ENCODE results near the gene B4GALT6. TPM values are rescaled to one million over a fixed set of nuclear protein-coding genes. Genes with fewer than 3 reads are reported as not detected.

The B4GALT6 gene
- total RNA-seq, 2 donors from 2014 or later: 3.4 to 5.6 TPM

- H3K27ac ChIP-seq: no peak overlapping the region
- H3K9me3 ChIP-seq: no peaks in the 10 kb centered on the region
- no peak for TF ChIP-seq CTCF (IDR thresholded peaks at IDR 0.05)
- H3K4me1 ChIP-seq: peaks cover 0 to 6% of the 10 kb centered on the region in 2 donors
- H3K36me3 ChIP-seq: no peaks in the 10 kb centered on the region
- DNase-seq (ENCODE audit: low spot score): no peak
- H3K4me3 ChIP-seq: no peak overlapping the region
- no peaks in the 10 kb centered on the region for H3K27me3 ChIP-seq
These were observed 2.9 kb upstream of the B4GALT6 start for GRCh38 chr18:31686986-31687928.

- TF ChIP-seq CTCF (IDR thresholded peaks at IDR 0.05): no peak
- Histone ChIP-seq H3K27ac (no peak overlapping the region), H3K9me3 (no peaks in the 10 kb centered on the region), H3K36me3 (no peaks in the 10 kb centered on the region), H3K4me3 (no peak overlapping the region), H3K27me3 (no peaks in the 10 kb centered on the region), H3K4me1 (peaks cover 0 to 6% of the 10 kb centered on the region in 2 donors)
- DNase-seq (ENCODE audit: low spot score): no peak
These were observed 2.2 kb upstream of the B4GALT6 start for GRCh38 chr18:31686572-31686971.

GRCh38 chr18:31685097-31686082 is 1.0 kb upstream of the B4GALT6 start:
- no peaks in the 10 kb centered on the region for H3K27me3 ChIP-seq
- DNase-seq (ENCODE audit: low spot score): no peak
- peaks cover 0 to 6% of the 10 kb centered on the region in 2 donors for H3K4me1 ChIP-seq
- H3K27ac ChIP-seq: peak overlapping the region; percentile 69 to 89
- no peaks in the 10 kb centered on the region for H3K36me3 ChIP-seq
- TF ChIP-seq CTCF (IDR thresholded peaks at IDR 0.05): peak; percentile 31 to 62
- no peaks in the 10 kb centered on the region for H3K9me3 ChIP-seq
- peak overlapping the region; percentile 51 to 77 for H3K4me3 ChIP-seq

GRCh38 chr18:31683968-31684278 is 458 bp downstream of the B4GALT6 start:
- no peaks in the 10 kb centered on the region for H3K9me3 ChIP-seq
- H3K27ac ChIP-seq: no peak overlapping the region
- peak overlapping the region; percentile 51 to 77 for H3K4me3 ChIP-seq

GRCh38 chr18:31683106-31683505 is 1.3 kb downstream of the B4GALT6 start:
- no peak for DNase-seq (ENCODE audit: low spot score)
- Histone ChIP-seq H3K4me1 (peaks cover 0 to 26% of the 10 kb centered on the region in 2 donors), H3K9me3 (no peaks in the 10 kb centered on the region), H3K4me3 (no peak overlapping the region), H3K36me3 (no peaks in the 10 kb centered on the region), H3K27me3 (no peaks in the 10 kb centered on the region), H3K27ac (no peak overlapping the region)
- no peak for TF ChIP-seq CTCF (IDR thresholded peaks at IDR 0.05)

More at GRCh38 chr18:31683968-31684278, 458 bp downstream of the B4GALT6 start:
- peaks cover 0 to 17% of the 10 kb centered on the region in 2 donors for H3K4me1 ChIP-seq
- no peak for DNase-seq (ENCODE audit: low spot score)
- no peaks in the 10 kb centered on the region for H3K27me3 ChIP-seq
- H3K36me3 ChIP-seq: no peaks in the 10 kb centered on the region
- TF ChIP-seq CTCF (IDR thresholded peaks at IDR 0.05): no peak

Data from right atrium auricular region (tissue), 2 donors.